PFSK-1 (cell line): ENCODE results near the gene SHMT1.

Source experiments
- FOXP2 ChIP-seq: optimal IDR thresholded peaks from 2 replicates; pipeline ENCODE3; 2011; ENCODE audit warnings: borderline replicate concordance, control low read depth, inconsistent platforms; ENCODE audit not compliant: insufficient read depth; ENCODE audit errors: extremely low read length, extremely low read depth
- POLR2AphosphoS5 ChIP-seq: IDR thresholded peaks from 2 replicates; pipeline ENCODE4 v1.6.1; 2012; ENCODE audit warnings: low read depth, mild to moderate bottlenecking, control low read depth, low read length, moderate library complexity
- SIN3A ChIP-seq: IDR thresholded peaks from 2 replicates; pipeline ENCODE4 v1.6.1; 2012; ENCODE audit warnings: mild to moderate bottlenecking, low read length, moderate library complexity, borderline replicate concordance; ENCODE audit not compliant: insufficient read depth
- TAF1 ChIP-seq: IDR thresholded peaks from 2 replicates; pipeline ENCODE4 v1.6.1; 2012; ENCODE audit warnings: low read length, control low read depth, borderline replicate concordance; ENCODE audit not compliant: insufficient read depth
- TF ChIP-seq, protein P1 (sequence below), 2 experiments: IDR thresholded peaks; 2 replicates each; pipeline versions ENCODE4 v1.6.1 to v1.8.0; 2011 to 2012; ENCODE audit warnings: low read depth in 2 of 2, low read length in 2 of 2, control low read depth in 1 of 2, inconsistent platforms in 1 of 2, mild to moderate bottlenecking in 1 of 2, moderate library complexity in 1 of 2; ENCODE audit not compliant: insufficient read depth in 1 of 2

DNA sequence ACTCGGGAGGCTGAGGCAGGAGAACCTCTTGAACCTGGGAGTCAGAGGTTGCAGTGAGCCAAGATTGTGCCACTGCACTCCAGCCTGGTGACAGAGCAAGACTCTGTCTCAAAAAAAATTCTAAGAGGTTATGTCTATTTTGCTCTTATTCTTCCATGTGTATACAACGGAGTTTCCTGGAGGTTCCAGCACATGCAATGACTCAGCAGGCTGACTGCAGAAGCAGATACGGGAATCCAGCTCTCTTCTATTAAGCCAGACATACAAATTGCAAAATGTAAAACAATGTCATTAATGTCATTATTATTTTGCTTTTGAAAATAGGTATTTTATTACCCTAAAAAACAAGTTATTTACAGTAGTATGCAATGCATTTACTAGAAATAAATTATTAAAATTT, 84.5 kb downstream of the SHMT1 start:
- TF ChIP-seq POLR2AphosphoS5 (no peak), TAF1 (no peak), SIN3A (no peak), FOXP2 (no peak)
- TF ChIP-seq, protein P1, sequence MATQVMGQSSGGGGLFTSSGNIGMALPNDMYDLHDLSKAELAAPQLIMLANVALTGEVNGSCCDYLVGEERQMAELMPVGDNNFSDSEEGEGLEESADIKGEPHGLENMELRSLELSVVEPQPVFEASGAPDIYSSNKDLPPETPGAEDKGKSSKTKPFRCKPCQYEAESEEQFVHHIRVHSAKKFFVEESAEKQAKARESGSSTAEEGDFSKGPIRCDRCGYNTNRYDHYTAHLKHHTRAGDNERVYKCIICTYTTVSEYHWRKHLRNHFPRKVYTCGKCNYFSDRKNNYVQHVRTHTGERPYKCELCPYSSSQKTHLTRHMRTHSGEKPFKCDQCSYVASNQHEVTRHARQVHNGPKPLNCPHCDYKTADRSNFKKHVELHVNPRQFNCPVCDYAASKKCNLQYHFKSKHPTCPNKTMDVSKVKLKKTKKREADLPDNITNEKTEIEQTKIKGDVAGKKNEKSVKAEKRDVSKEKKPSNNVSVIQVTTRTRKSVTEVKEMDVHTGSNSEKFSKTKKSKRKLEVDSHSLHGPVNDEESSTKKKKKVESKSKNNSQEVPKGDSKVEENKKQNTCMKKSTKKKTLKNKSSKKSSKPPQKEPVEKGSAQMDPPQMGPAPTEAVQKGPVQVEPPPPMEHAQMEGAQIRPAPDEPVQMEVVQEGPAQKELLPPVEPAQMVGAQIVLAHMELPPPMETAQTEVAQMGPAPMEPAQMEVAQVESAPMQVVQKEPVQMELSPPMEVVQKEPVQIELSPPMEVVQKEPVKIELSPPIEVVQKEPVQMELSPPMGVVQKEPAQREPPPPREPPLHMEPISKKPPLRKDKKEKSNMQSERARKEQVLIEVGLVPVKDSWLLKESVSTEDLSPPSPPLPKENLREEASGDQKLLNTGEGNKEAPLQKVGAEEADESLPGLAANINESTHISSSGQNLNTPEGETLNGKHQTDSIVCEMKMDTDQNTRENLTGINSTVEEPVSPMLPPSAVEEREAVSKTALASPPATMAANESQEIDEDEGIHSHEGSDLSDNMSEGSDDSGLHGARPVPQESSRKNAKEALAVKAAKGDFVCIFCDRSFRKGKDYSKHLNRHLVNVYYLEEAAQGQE (IDR thresholded peaks at IDR 0.05; ENCODE audit: insufficient read depth in 1 of 2, low read depth in 2 of 2, low read length in 2 of 2), result no peak
